Naive thymus-derived CD4-positive, alpha-beta T cell (primary cell): Measurements from ENCODE around the gene NPL. TPM values are rescaled to one million over a fixed set of nuclear protein-coding genes. Genes with fewer than 3 reads are reported as not detected.

Experiments used
- ATAC-seq: fragments of 150-1000 bp; cut with Tn5 transposase; 2 replicates; pipeline ENCODE4 v1.10.0; 2021; ENCODE audit warnings: mild to moderate bottlenecking, moderate library complexity
- CTCF ChIA-PET: fragments of 350-600 bp; sonication (Branson Sonifier 250); formaldehyde crosslinking; loops from one replicate; lab custom pipeline; 2021; ENCODE audit warnings: antibody characterized with exemption; lab: Charles Lee
- POLR2A ChIA-PET: fragments of 350-600 bp; sonication (Branson Sonifier 250); formaldehyde crosslinking; loops from one replicate; lab custom pipeline; 2021; ENCODE audit warnings: antibody characterized with exemption, inconsistent platforms; lab: Charles Lee
- DNase-seq, 9 donors: peaks; one replicate each; pipeline versions ENCODE4 v3.0.0 to v3.0.0-alpha.2; 2020 to 2022; ENCODE audit warnings: mixed read lengths in 1 of 9
- H3K27ac ChIP-seq: one replicate; pipeline ENCODE4 v1.7.0; 2013; ENCODE audit warnings: mild to moderate bottlenecking, low read depth, low read length, moderate library complexity
- H3K27me3 ChIP-seq, 2 donors: one replicate each; pipeline ENCODE4 v1.7.0; 2013; ENCODE audit warnings: low read length in 2 of 2, mild to moderate bottlenecking in 2 of 2, moderate library complexity in 2 of 2; ENCODE audit not compliant: control insufficient read depth in 2 of 2, insufficient read depth in 2 of 2
- H3K36me3 ChIP-seq, 3 experiments: 1 replicate in 2 of 3; 2 replicates in 1 of 3; pipeline ENCODE4 v1.7.0; 2013; ENCODE audit warnings: low read length in 3 of 3, mild to moderate bottlenecking in 3 of 3, moderate library complexity in 1 of 3; ENCODE audit not compliant: insufficient read depth in 3 of 3, control insufficient read depth in 2 of 3
- H3K4me1 ChIP-seq, 2 donors: one replicate each; pipeline ENCODE4 v1.7.0; 2013; ENCODE audit warnings: low read length in 2 of 2, mild to moderate bottlenecking in 2 of 2, moderate library complexity in 1 of 2; ENCODE audit not compliant: control insufficient read depth in 2 of 2, insufficient read depth in 2 of 2
- H3K4me3 ChIP-seq: 2 replicates; pipeline ENCODE4 v1.7.0; 2013; ENCODE audit warnings: mild to moderate bottlenecking, low read length
- H3K9me3 ChIP-seq, 3 experiments: 1 replicate in 2 of 3; 2 replicates in 1 of 3; pipeline ENCODE4 v1.7.0; 2013; ENCODE audit warnings: low read length in 3 of 3; ENCODE audit not compliant: control insufficient read depth in 2 of 3
- H3K27ac Mint-ChIP-seq, 9 donors: one replicate each; pipeline ENCODE4 v1.8.0; 2020 to 2022; ENCODE audit warnings: mixed read lengths in 9 of 9, mild to moderate bottlenecking in 8 of 9, moderate library complexity in 5 of 9, inconsistent platforms in 2 of 9
- H3K27me3 Mint-ChIP-seq, 5 donors: one replicate each; pipeline ENCODE4 v1.8.0; 2021 to 2022; ENCODE audit warnings: mixed read lengths in 5 of 5, mild to moderate bottlenecking in 1 of 5
- H3K36me3 Mint-ChIP-seq, 5 donors: one replicate each; pipeline ENCODE4 v1.8.0; 2020 to 2022; ENCODE audit warnings: mixed read lengths in 5 of 5, mild to moderate bottlenecking in 3 of 5, inconsistent platforms in 1 of 5
- H3K4me1 Mint-ChIP-seq, 7 donors: one replicate each; pipeline ENCODE4 v1.8.0; 2020 to 2022; ENCODE audit warnings: mixed read lengths in 7 of 7, mild to moderate bottlenecking in 3 of 7, inconsistent platforms in 1 of 7
- H3K4me3 Mint-ChIP-seq, 10 donors: one replicate each; pipeline ENCODE4 v1.8.0; 2020 to 2022; ENCODE audit warnings: mild to moderate bottlenecking in 10 of 10, mixed read lengths in 10 of 10, moderate library complexity in 6 of 10, inconsistent platforms in 2 of 10
- H3K9me3 Mint-ChIP-seq, 11 donors: one replicate each; pipeline ENCODE4 v1.8.0; 2020 to 2022; ENCODE audit warnings: mixed read lengths in 11 of 11, mild to moderate bottlenecking in 4 of 11, inconsistent platforms in 1 of 11, moderate library complexity in 1 of 11
- intact Hi-C, 2 donors: fragments of 100-400 bp; cut with micrococcal nuclease; formaldehyde crosslinking; loops; one replicate each; pipeline ENCODE4 v1.15.1; 2023
- polyA plus RNA-seq, 2 donors: library from polyadenylated mRNA; unstranded; fragments of 300-500 nt; fragmentation: Illumina TruSeq; gene quantifications; one replicate each; pipeline ENCODE4 v1.2.3, GENCODE V29; 2021
- total RNA-seq, 6 experiments: library from RNA in 5 of 6; stranded (reverse) in 5 of 6; gene quantifications; 1 replicate in 5 of 6; 2 replicates in 1 of 6; pipeline ENCODE4 v1.2.3 and lab custom pipeline; 2021 to 2026

NPL gene
- total and polyA plus RNA-seq, 7 experiments from 2014 or later, result 3.0 to 20.8 (median 6.9) TPM

- peak overlapping the region in 1 of 9 donors; percentile 54 for H3K27ac Mint-ChIP-seq
- H3K27ac ChIP-seq, result no peak overlapping the region
- H3K36me3 Mint-ChIP-seq, result peaks cover 5 to 73% (median 40%) of the 10 kb centered on the region in 5 donors
- intact Hi-C loops, result no loop called here
- H3K27me3 Mint-ChIP-seq, result no peaks in the 10 kb centered on the region
- peaks cover 17 to 61% (median 51%) of the 10 kb centered on the region in 7 donors for H3K4me1 Mint-ChIP-seq
- ChIA-PET CTCF (no interaction called here), POLR2A (no interaction called here)
- no peak for ATAC-seq
- peaks cover 0 to 3% (median 0%) of the 10 kb centered on the region in 11 donors for H3K9me3 Mint-ChIP-seq
- no peak overlapping the region for H3K4me3 ChIP-seq
- peaks cover 42 to 89% (median 69%) of the 10 kb centered on the region in 3 experiments for H3K36me3 ChIP-seq
- H3K4me1 ChIP-seq, result peaks cover 14 to 15% of the 10 kb centered on the region in 2 donors
- H3K9me3 ChIP-seq, result no peaks in the 10 kb centered on the region
- DNase-seq, result no peak
- no peaks in the 10 kb centered on the region for H3K27me3 ChIP-seq
- peak overlapping the region in 1 of 10 donors; percentile 44 for H3K4me3 Mint-ChIP-seq
Observed at GRCh38 chr1:182850319-182850718, 60.7 kb downstream of the NPL start.

- Histone ChIP-seq H3K27ac (no peak overlapping the region), H3K27me3 (no peaks in the 10 kb centered on the region), H3K4me3 (no peak overlapping the region), H3K9me3 (no peaks in the 10 kb centered on the region), H3K4me1 (peaks cover 11 to 13% of the 10 kb centered on the region in 2 donors), H3K36me3 (peaks cover 44 to 91% (median 73%) of the 10 kb centered on the region in 3 experiments)
- H3K4me3 Mint-ChIP-seq, result no peak overlapping the region
- DNase-seq (no peak), ATAC-seq (no peak)
- intact Hi-C loops, result loop anchor here in 1 of 2 donors (2.0 kb wide), 1 partner anchor 33 kb away; no protein-coding TSS in a partner anchor
- peaks cover 0 to 3% (median 0%) of the 10 kb centered on the region in 11 donors for H3K9me3 Mint-ChIP-seq
- no peaks in the 10 kb centered on the region for H3K27me3 Mint-ChIP-seq
- H3K36me3 Mint-ChIP-seq, result peaks cover 5 to 69% (median 35%) of the 10 kb centered on the region in 5 donors
- H3K27ac Mint-ChIP-seq, result no peak overlapping the region
- POLR2A ChIA-PET, result no interaction called here
- CTCF ChIA-PET, result no interaction called here
- H3K4me1 Mint-ChIP-seq, result peaks cover 15 to 53% (median 40%) of the 10 kb centered on the region in 7 donors
Observed at GRCh38 chr1:182851825-182852224, 62.3 kb downstream of the NPL start.

- Histone ChIP-seq H3K36me3 (peaks cover 52 to 99% (median 83%) of the 10 kb centered on the region in 3 experiments), H3K4me1 (no peaks in the 10 kb centered on the region), H3K27ac (no peak overlapping the region), H3K4me3 (no peak overlapping the region), H3K9me3 (no peaks in the 10 kb centered on the region), H3K27me3 (no peaks in the 10 kb centered on the region)
- ATAC-seq, result no peak
- Mint-ChIP-seq H3K4me3 (no peak overlapping the region), H3K36me3 (peaks cover 7 to 62% (median 29%) of the 10 kb centered on the region in 5 donors), H3K4me1 (peaks cover 0 to 21% (median 13%) of the 10 kb centered on the region in 7 donors), H3K27ac (no peak overlapping the region), H3K27me3 (no peaks in the 10 kb centered on the region), H3K9me3 (no peaks in the 10 kb centered on the region)
- intact Hi-C loops, result loop anchor here in 1 of 2 donors (2.0 kb wide), 2 partner anchors 13 to 17 kb away; no protein-coding TSS in a partner anchor
- ChIA-PET POLR2A (no interaction called here), CTCF (no interaction called here)
- no peak for DNase-seq
Observed at GRCh38 chr1:182855911-182856310, 66.3 kb downstream of the NPL start.

- Mint-ChIP-seq H3K9me3 (no peaks in the 10 kb centered on the region), H3K27me3 (no peaks in the 10 kb centered on the region), H3K27ac (peak overlapping the region in 1 of 9 donors; percentile 17), H3K36me3 (peaks cover 5 to 63% (median 34%) of the 10 kb centered on the region in 5 donors), H3K4me3 (no peak overlapping the region), H3K4me1 (peaks cover 0 to 25% (median 15%) of the 10 kb centered on the region in 7 donors)
- no peaks in the 10 kb centered on the region for H3K4me1 ChIP-seq
- POLR2A ChIA-PET, result interaction anchor here (0.6 to 1.2 kb wide), 2 partner anchors 17 to 22 kb away, joined by 3 read pairs; no protein-coding TSS in a partner anchor
- intact Hi-C loops, result loop anchor here in 1 of 2 donors (2.0 kb wide), 2 partner anchors 14 to 16 kb away; no protein-coding TSS in a partner anchor
- H3K4me3 ChIP-seq, result no peak overlapping the region
- H3K36me3 ChIP-seq, result peaks cover 52 to 98% (median 84%) of the 10 kb centered on the region in 3 experiments
- ATAC-seq (no peak), DNase-seq (no peak)
- H3K27ac ChIP-seq, result no peak overlapping the region
- no peaks in the 10 kb centered on the region for H3K9me3 ChIP-seq
- H3K27me3 ChIP-seq, result no peaks in the 10 kb centered on the region
- CTCF ChIA-PET, result no interaction called here
Observed at GRCh38 chr1:182857212-182857611, 67.6 kb downstream of the NPL start.

- Histone ChIP-seq H3K36me3 (peaks cover 57 to 94% (median 72%) of the 10 kb centered on the region in 3 experiments), H3K4me3 (no peak overlapping the region), H3K27ac (no peak overlapping the region), H3K4me1 (no peaks in the 10 kb centered on the region), H3K27me3 (no peaks in the 10 kb centered on the region), H3K9me3 (no peaks in the 10 kb centered on the region)
- DNase-seq, result no peak
- POLR2A ChIA-PET, result no interaction called here
- intact Hi-C loops, result no loop called here
- Mint-ChIP-seq H3K36me3 (peaks cover 9 to 62% (median 38%) of the 10 kb centered on the region in 5 donors), H3K9me3 (no peaks in the 10 kb centered on the region), H3K27ac (peak overlapping the region in 3 of 9 donors; percentile 26 to 57 (median 37)), H3K4me1 (peaks cover 1 to 45% (median 18%) of the 10 kb centered on the region in 7 donors), H3K27me3 (no peaks in the 10 kb centered on the region), H3K4me3 (no peak overlapping the region)
- CTCF ChIA-PET, result no interaction called here
- ATAC-seq, result no peak
Observed at GRCh38 chr1:182860658-182861057, 71.1 kb downstream of the NPL start.

- H3K9me3 ChIP-seq, result no peaks in the 10 kb centered on the region
- no peaks in the 10 kb centered on the region for H3K9me3 Mint-ChIP-seq
- DNase-seq (no peak), ATAC-seq (no peak)
- H3K27ac Mint-ChIP-seq, result peak overlapping the region in 2 of 9 donors; percentile 9 to 49
- ChIA-PET POLR2A (no interaction called here), CTCF (no interaction called here)
- no peaks in the 10 kb centered on the region for H3K4me1 ChIP-seq
- H3K4me1 Mint-ChIP-seq, result peaks cover 1 to 51% (median 18%) of the 10 kb centered on the region in 7 donors
- peaks cover 16 to 71% (median 40%) of the 10 kb centered on the region in 5 donors for H3K36me3 Mint-ChIP-seq
- H3K27me3 Mint-ChIP-seq, result no peaks in the 10 kb centered on the region
- H3K4me3 Mint-ChIP-seq, result no peak overlapping the region
- H3K27ac ChIP-seq, result no peak overlapping the region
- H3K27me3 ChIP-seq, result no peaks in the 10 kb centered on the region
- intact Hi-C loops, result loop anchor here (2.0 kb wide), 2 partner anchors 13 to 15 kb away; no protein-coding TSS in a partner anchor
- no peak overlapping the region for H3K4me3 ChIP-seq
- peaks cover 61 to 93% (median 77%) of the 10 kb centered on the region in 3 experiments for H3K36me3 ChIP-seq
Observed at GRCh38 chr1:182861994-182862393, 72.4 kb downstream of the NPL start.
